GM23338 (cell line): ENCODE results near the gene WWC1. TPM values are rescaled to one million over a fixed set of nuclear protein-coding genes. Genes with fewer than 3 reads are reported as not detected.

Source experiments
- ATAC-seq: fragments of 200-7000 bp; cut with Tn5 transposase; 3 replicates; pipeline ENCODE4 v1.9.1; 2020
- DNase-seq: peaks from one replicate; pipeline ENCODE4 v3.0.0-alpha.2; 2015; ENCODE audit warnings: low spot score
- H2AFZ ChIP-seq: fragments of 200-600 bp; sonication (generic); 2 replicates; pipeline ENCODE4 v1.8.0; 2016; ENCODE audit warnings: antibody characterized with exemption, mild to moderate bottlenecking, moderate library complexity
- H3F3A ChIP-seq: fragments of 200-600 bp; sonication (generic); replicated peaks from 2 replicates; pipeline ENCODE4 v1.8.0; 2017; ENCODE audit warnings: antibody characterized with exemption, mixed run types, low read depth
- H3K27ac ChIP-seq: fragments of 200-600 bp; sonication (generic); 2 replicates; pipeline ENCODE4 v1.6.1; 2016; ENCODE audit warnings: low read depth
- H3K27me3 ChIP-seq: fragments of 200-600 bp; sonication (generic); 2 replicates; pipeline ENCODE4 v1.8.0; 2016; ENCODE audit warnings: mild to moderate bottlenecking, mixed run types, moderate library complexity; ENCODE audit not compliant: insufficient read depth
- H3K36me3 ChIP-seq: fragments of 200-600 bp; sonication (generic); 2 replicates; pipeline ENCODE4 v1.8.0; 2016; ENCODE audit warnings: mild to moderate bottlenecking; ENCODE audit not compliant: insufficient read depth
- H3K4me1 ChIP-seq: fragments of 200-600 bp; sonication (generic); 2 replicates; pipeline ENCODE4 v1.8.0; 2016; ENCODE audit warnings: mild to moderate bottlenecking, moderate library complexity; ENCODE audit not compliant: insufficient read depth
- H3K4me2 ChIP-seq: fragments of 200-600 bp; sonication (generic); 2 replicates; pipeline ENCODE4 v1.7.1; 2017; ENCODE audit warnings: mixed run types
- H3K4me3 ChIP-seq: fragments of 200-600 bp; sonication (generic); 2 replicates; pipeline ENCODE4 v1.6.1; 2016; ENCODE audit warnings: mixed run types
- H3K79me2 ChIP-seq: fragments of 200-600 bp; sonication (generic); replicated peaks from 2 replicates; pipeline ENCODE4 v1.8.0; 2017; ENCODE audit warnings: mild to moderate bottlenecking; ENCODE audit not compliant: insufficient read depth
- H3K9me2 ChIP-seq: fragments of 200-600 bp; sonication (generic); 2 replicates; pipeline ENCODE4 v1.8.0; 2017; ENCODE audit not compliant: insufficient read depth
- H4K20me1 ChIP-seq: fragments of 200-600 bp; sonication (generic); replicated peaks from 2 replicates; pipeline ENCODE4 v1.8.0; 2017; ENCODE audit warnings: mild to moderate bottlenecking; ENCODE audit not compliant: insufficient read depth
- H3K27ac Mint-ChIP-seq: 2 replicates; pipeline ENCODE4 v1.8.0; 2020; ENCODE audit warnings: inconsistent platforms, mild to moderate bottlenecking, moderate library complexity, mixed read lengths
- H3K27me3 Mint-ChIP-seq: 3 replicates; pipeline ENCODE4 v1.8.0; 2022; ENCODE audit warnings: low read depth, mild to moderate bottlenecking, moderate library complexity, mixed read lengths, inconsistent platforms; ENCODE audit not compliant: insufficient read depth, poor library complexity
- H3K36me3 Mint-ChIP-seq: 3 replicates; pipeline ENCODE4 v1.8.0; 2021; ENCODE audit warnings: low read depth, mild to moderate bottlenecking, inconsistent platforms, moderate library complexity, mixed read lengths
- H3K4me1 Mint-ChIP-seq: 3 replicates; pipeline ENCODE4 v1.8.0; 2020; ENCODE audit warnings: mild to moderate bottlenecking, inconsistent platforms, mixed read lengths
- H3K4me3 Mint-ChIP-seq: 3 replicates; pipeline ENCODE4 v1.8.0; 2021; ENCODE audit warnings: moderate library complexity, mild to moderate bottlenecking, inconsistent platforms, mixed read lengths
- H3K9me3 Mint-ChIP-seq: 3 replicates; pipeline ENCODE4 v1.8.0; 2020; ENCODE audit warnings: moderate library complexity, mild to moderate bottlenecking, inconsistent platforms, mixed read lengths
- CREB1 ChIP-seq: fragments of 250-450 bp; sonication (Bioruptor Pico); IDR thresholded peaks from 2 replicates; pipeline ENCODE4 v1.5.0; 2020; ENCODE audit warnings: low read depth, mild to moderate bottlenecking, moderate library complexity
- EZH2 ChIP-seq: fragments of 200-600 bp; sonication (generic); IDR thresholded peaks from one replicate; pipeline ENCODE4 v1.8.0; 2017; ENCODE audit warnings: antibody characterized with exemption, mild to moderate bottlenecking, low read depth; ENCODE audit not compliant: unreplicated experiment
- EZH2phosphoT487 ChIP-seq: fragments of 200-600 bp; sonication (generic); IDR thresholded peaks from one replicate; pipeline ENCODE4 v1.8.1; 2018; ENCODE audit warnings: antibody characterized with exemption; ENCODE audit not compliant: unreplicated experiment
- JUNB ChIP-seq: IDR thresholded peaks from one replicate; pipeline ENCODE4 v1.6.1; 2016; ENCODE audit warnings: antibody characterized with exemption; ENCODE audit not compliant: unreplicated experiment
- NANOG ChIP-seq: IDR thresholded peaks from 2 replicates; pipeline ENCODE4 v1.6.1; 2016; ENCODE audit warnings: antibody characterized with exemption, borderline replicate concordance
- POLR2AphosphoS5 ChIP-seq: IDR thresholded peaks from 2 replicates; pipeline ENCODE4 v1.6.1; 2016; ENCODE audit warnings: antibody characterized with exemption, low read depth
- STAT1 ChIP-seq: IDR thresholded peaks from one replicate; pipeline ENCODE4 v1.6.1; 2016; ENCODE audit warnings: antibody characterized with exemption; ENCODE audit not compliant: unreplicated experiment
- ZNF114 ChIP-seq: fragments of 250-450 bp; sonication (Bioruptor Pico); IDR thresholded peaks from 2 replicates; pipeline ENCODE4 v1.5.0; 2020; ENCODE audit warnings: mild to moderate bottlenecking, moderate library complexity
- ZNF331 ChIP-seq: fragments of 250-450 bp; sonication (Bioruptor Pico); IDR thresholded peaks from 2 replicates; pipeline ENCODE4 v1.5.0; 2020; ENCODE audit warnings: low read depth, mild to moderate bottlenecking, moderate library complexity
- polyA plus RNA-seq: library from polyadenylated mRNA; unstranded; fragments of >200 nt; fragmentation: Nextera tagmentation; extraction: Ambion mirVana; gene quantifications from 2 replicates; pipeline ENCODE4 v1.2.1, GENCODE V29; 2016
- total RNA-seq: library from RNA; depleted of rRNA; stranded (reverse); fragments of >200 nt; shearing (Covaris generic); gene quantifications from 2 replicates; pipeline ENCODE4 v1.2.3, GENCODE V29; 2014
- TF ChIP-seq, protein P1 (sequence below): IDR thresholded peaks from one replicate; pipeline ENCODE4 v1.6.1; 2018; ENCODE audit warnings: antibody characterized with exemption; ENCODE audit not compliant: unreplicated experiment
- TF ChIP-seq, protein P2 (sequence below): IDR thresholded peaks from 2 replicates; pipeline ENCODE4 v1.6.1; 2016; ENCODE audit warnings: antibody characterized with exemption
- TF ChIP-seq, protein P3 (sequence below): fragments of 250-450 bp; sonication (Bioruptor Pico); IDR thresholded peaks from 2 replicates; pipeline ENCODE4 v1.5.0; 2020; ENCODE audit warnings: mild to moderate bottlenecking, moderate library complexity
- TF ChIP-seq, protein P4 (sequence below), 2 experiments: fragments of 200-600 bp in 1 of 2; sonication (generic) in 1 of 2; conservative IDR thresholded peaks; 2 replicates each; pipeline versions ENCODE4 v1.5.1 to v1.6.1; 2016 to 2017; ENCODE audit warnings: antibody characterized with exemption in 2 of 2, low read depth in 2 of 2, mild to moderate bottlenecking in 2 of 2, moderate library complexity in 1 of 2

Gene WWC1
- total and polyA plus RNA-seq, 2 experiments from 2014 or later, result 25.4 to 27.8 TPM

DNA sequence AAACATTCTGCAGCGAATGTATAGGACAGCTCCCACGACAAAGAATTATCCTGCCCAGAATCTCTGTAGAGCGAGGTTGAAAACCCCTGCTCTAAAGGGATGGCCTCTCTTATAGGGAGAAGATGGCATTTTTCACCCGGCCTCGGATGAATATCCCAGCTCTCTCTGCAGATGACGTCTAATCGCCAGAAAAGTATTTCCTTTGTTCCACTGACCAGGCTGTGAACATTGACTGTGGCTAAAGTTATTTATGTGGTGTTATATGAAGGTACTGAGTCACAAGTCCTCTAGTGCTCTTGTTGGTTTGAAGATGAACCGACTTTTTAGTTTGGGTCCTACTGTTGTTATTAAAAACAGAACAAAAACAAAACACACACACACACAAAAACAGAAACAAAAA lies 177.4 kb downstream of the WWC1 start:
- Histone ChIP-seq H3K79me2 (no peaks in the 10 kb centered on the region), H2AFZ (no peak overlapping the region), H3F3A (no peaks in the 10 kb centered on the region), H3K27me3 (no peaks in the 10 kb centered on the region), H3K36me3 (no peaks in the 10 kb centered on the region; the same call in 1 of the 2 replicates), H3K4me3 (no peak overlapping the region), H3K27ac (no peak overlapping the region), H3K9me2 (no peaks in the 10 kb centered on the region), H3K4me1 (no peaks in the 10 kb centered on the region), H4K20me1 (no peaks in the 10 kb centered on the region; the same call in 1 of the 2 replicates), H3K4me2 (no peak overlapping the region)
- ATAC-seq (no peak), DNase-seq (no peak)
- no peak overlapping the region for H3K4me3 Mint-ChIP-seq
- H3K36me3 Mint-ChIP-seq, result peaks cover 37% of the 10 kb centered on the region
- no peaks in the 10 kb centered on the region for H3K4me1 Mint-ChIP-seq
- TF ChIP-seq, protein P1, sequence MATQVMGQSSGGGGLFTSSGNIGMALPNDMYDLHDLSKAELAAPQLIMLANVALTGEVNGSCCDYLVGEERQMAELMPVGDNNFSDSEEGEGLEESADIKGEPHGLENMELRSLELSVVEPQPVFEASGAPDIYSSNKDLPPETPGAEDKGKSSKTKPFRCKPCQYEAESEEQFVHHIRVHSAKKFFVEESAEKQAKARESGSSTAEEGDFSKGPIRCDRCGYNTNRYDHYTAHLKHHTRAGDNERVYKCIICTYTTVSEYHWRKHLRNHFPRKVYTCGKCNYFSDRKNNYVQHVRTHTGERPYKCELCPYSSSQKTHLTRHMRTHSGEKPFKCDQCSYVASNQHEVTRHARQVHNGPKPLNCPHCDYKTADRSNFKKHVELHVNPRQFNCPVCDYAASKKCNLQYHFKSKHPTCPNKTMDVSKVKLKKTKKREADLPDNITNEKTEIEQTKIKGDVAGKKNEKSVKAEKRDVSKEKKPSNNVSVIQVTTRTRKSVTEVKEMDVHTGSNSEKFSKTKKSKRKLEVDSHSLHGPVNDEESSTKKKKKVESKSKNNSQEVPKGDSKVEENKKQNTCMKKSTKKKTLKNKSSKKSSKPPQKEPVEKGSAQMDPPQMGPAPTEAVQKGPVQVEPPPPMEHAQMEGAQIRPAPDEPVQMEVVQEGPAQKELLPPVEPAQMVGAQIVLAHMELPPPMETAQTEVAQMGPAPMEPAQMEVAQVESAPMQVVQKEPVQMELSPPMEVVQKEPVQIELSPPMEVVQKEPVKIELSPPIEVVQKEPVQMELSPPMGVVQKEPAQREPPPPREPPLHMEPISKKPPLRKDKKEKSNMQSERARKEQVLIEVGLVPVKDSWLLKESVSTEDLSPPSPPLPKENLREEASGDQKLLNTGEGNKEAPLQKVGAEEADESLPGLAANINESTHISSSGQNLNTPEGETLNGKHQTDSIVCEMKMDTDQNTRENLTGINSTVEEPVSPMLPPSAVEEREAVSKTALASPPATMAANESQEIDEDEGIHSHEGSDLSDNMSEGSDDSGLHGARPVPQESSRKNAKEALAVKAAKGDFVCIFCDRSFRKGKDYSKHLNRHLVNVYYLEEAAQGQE, result no peak
- TF ChIP-seq CREB1 (CRISPR knock-in tag) (no peak), EZH2phosphoT487 (no peak), ZNF331 (CRISPR knock-in tag) (no peak), POLR2AphosphoS5 (no peak), STAT1 (no peak), JUNB (no peak), NANOG (no peak), ZNF114 (CRISPR knock-in tag) (no peak), EZH2 (no peak)
- TF ChIP-seq, protein P2, sequence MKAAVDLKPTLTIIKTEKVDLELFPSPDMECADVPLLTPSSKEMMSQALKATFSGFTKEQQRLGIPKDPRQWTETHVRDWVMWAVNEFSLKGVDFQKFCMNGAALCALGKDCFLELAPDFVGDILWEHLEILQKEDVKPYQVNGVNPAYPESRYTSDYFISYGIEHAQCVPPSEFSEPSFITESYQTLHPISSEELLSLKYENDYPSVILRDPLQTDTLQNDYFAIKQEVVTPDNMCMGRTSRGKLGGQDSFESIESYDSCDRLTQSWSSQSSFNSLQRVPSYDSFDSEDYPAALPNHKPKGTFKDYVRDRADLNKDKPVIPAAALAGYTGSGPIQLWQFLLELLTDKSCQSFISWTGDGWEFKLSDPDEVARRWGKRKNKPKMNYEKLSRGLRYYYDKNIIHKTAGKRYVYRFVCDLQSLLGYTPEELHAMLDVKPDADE, result no peak
- TF ChIP-seq, protein P3, sequence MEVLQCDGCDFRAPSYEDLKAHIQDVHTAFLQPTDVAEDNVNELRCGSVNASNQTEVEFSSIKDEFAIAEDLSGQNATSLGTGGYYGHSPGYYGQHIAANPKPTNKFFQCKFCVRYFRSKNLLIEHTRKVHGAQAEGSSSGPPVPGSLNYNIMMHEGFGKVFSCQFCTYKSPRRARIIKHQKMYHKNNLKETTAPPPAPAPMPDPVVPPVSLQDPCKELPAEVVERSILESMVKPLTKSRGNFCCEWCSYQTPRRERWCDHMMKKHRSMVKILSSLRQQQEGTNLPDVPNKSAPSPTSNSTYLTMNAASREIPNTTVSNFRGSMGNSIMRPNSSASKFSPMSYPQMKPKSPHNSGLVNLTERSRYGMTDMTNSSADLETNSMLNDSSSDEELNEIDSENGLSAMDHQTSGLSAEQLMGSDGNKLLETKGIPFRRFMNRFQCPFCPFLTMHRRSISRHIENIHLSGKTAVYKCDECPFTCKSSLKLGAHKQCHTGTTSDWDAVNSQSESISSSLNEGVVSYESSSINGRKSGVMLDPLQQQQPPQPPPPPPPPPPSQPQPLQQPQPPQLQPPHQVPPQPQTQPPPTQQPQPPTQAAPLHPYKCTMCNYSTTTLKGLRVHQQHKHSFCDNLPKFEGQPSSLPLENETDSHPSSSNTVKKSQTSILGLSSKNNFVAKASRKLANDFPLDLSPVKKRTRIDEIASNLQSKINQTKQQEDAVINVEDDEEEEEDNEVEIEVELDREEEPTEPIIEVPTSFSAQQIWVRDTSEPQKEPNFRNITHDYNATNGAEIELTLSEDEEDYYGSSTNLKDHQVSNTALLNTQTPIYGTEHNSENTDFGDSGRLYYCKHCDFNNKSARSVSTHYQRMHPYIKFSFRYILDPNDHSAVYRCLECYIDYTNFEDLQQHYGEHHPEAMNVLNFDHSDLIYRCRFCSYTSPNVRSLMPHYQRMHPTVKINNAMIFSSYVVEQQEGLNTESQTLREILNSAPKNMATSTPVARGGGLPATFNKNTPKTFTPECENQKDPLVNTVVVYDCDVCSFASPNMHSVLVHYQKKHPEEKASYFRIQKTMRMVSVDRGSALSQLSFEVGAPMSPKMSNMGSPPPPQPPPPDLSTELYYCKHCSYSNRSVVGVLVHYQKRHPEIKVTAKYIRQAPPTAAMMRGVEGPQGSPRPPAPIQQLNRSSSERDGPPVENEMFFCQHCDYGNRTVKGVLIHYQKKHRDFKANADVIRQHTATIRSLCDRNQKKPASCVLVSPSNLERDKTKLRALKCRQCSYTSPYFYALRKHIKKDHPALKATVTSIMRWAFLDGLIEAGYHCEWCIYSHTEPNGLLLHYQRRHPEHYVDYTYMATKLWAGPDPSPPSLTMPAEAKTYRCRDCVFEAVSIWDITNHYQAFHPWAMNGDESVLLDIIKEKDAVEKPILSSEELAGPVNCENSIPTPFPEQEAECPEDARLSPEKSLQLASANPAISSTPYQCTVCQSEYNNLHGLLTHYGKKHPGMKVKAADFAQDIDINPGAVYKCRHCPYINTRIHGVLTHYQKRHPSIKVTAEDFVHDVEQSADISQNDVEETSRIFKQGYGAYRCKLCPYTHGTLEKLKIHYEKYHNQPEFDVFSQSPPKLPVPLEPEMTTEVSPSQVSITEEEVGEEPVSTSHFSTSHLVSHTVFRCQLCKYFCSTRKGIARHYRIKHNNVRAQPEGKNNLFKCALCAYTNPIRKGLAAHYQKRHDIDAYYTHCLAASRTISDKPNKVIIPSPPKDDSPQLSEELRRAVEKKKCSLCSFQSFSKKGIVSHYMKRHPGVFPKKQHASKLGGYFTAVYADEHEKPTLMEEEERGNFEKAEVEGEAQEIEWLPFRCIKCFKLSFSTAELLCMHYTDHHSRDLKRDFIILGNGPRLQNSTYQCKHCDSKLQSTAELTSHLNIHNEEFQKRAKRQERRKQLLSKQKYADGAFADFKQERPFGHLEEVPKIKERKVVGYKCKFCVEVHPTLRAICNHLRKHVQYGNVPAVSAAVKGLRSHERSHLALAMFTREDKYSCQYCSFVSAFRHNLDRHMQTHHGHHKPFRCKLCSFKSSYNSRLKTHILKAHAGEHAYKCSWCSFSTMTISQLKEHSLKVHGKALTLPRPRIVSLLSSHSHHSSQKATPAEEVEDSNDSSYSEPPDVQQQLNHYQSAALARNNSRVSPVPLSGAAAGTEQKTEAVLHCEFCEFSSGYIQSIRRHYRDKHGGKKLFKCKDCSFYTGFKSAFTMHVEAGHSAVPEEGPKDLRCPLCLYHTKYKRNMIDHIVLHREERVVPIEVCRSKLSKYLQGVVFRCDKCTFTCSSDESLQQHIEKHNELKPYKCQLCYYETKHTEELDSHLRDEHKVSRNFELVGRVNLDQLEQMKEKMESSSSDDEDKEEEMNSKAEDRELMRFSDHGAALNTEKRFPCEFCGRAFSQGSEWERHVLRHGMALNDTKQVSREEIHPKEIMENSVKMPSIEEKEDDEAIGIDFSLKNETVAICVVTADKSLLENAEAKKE (CRISPR knock-in tag), result no peak
- TF ChIP-seq, protein P4, sequence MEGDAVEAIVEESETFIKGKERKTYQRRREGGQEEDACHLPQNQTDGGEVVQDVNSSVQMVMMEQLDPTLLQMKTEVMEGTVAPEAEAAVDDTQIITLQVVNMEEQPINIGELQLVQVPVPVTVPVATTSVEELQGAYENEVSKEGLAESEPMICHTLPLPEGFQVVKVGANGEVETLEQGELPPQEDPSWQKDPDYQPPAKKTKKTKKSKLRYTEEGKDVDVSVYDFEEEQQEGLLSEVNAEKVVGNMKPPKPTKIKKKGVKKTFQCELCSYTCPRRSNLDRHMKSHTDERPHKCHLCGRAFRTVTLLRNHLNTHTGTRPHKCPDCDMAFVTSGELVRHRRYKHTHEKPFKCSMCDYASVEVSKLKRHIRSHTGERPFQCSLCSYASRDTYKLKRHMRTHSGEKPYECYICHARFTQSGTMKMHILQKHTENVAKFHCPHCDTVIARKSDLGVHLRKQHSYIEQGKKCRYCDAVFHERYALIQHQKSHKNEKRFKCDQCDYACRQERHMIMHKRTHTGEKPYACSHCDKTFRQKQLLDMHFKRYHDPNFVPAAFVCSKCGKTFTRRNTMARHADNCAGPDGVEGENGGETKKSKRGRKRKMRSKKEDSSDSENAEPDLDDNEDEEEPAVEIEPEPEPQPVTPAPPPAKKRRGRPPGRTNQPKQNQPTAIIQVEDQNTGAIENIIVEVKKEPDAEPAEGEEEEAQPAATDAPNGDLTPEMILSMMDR (conservative IDR thresholded peaks at IDR 0.05; ENCODE audit: low read depth in 2 of 2), result no peak
- peaks cover 5% of the 10 kb centered on the region for H3K27me3 Mint-ChIP-seq
- H3K27ac Mint-ChIP-seq, result no peak overlapping the region
- H3K9me3 Mint-ChIP-seq, result no peaks in the 10 kb centered on the region
